Endodermal cell (in vitro differentiated cells): Measurements from ENCODE around the gene RNMT. TPM values are rescaled to one million over a fixed set of nuclear protein-coding genes. Genes with fewer than 3 reads are reported as not detected.

Experiments used
- DNase-seq: peaks from one replicate; pipeline ENCODE4 v3.0.0-alpha.2; 2017
- H3K27ac ChIP-seq: 2 replicates; pipeline ENCODE4 v1.5.1; 2013; ENCODE audit warnings: mild to moderate bottlenecking, low read depth, low read length, moderate library complexity
- H3K27me3 ChIP-seq: 2 replicates; pipeline ENCODE4 v1.6.1; 2013; ENCODE audit warnings: mild to moderate bottlenecking, low read length, moderate library complexity; ENCODE audit not compliant: insufficient read depth, control insufficient read depth, poor library complexity, severe bottlenecking
- H3K36me3 ChIP-seq: 2 replicates; pipeline ENCODE4 v1.7.0; 2013; ENCODE audit warnings: mild to moderate bottlenecking, low read length, moderate library complexity; ENCODE audit not compliant: control insufficient read depth, insufficient read depth
- H3K4me1 ChIP-seq: one replicate; pipeline ENCODE4 v1.7.0; 2013; ENCODE audit warnings: low read length; ENCODE audit not compliant: control insufficient read depth, insufficient read depth
- H3K4me3 ChIP-seq: 2 replicates; pipeline ENCODE4 v1.5.1; 2013; ENCODE audit warnings: mild to moderate bottlenecking, low read length, moderate library complexity
- H3K9ac ChIP-seq: 2 replicates; pipeline ENCODE4 v1.6.1; 2013; ENCODE audit warnings: mild to moderate bottlenecking, low read length, moderate library complexity; ENCODE audit not compliant: poor library complexity, severe bottlenecking; ENCODE audit errors: extremely low read depth
- H3K9me3 ChIP-seq: 2 replicates; pipeline ENCODE4 v1.6.1; 2013; ENCODE audit warnings: mild to moderate bottlenecking, low read length, moderate library complexity; ENCODE audit not compliant: control insufficient read depth
- H3K27ac Mint-ChIP-seq: 2 replicates; pipeline ENCODE4 v1.8.0; 2020; ENCODE audit warnings: mixed read lengths
- H3K27me3 Mint-ChIP-seq: 2 replicates; pipeline ENCODE4 v1.8.0; 2021; ENCODE audit warnings: mild to moderate bottlenecking, mixed read lengths; ENCODE audit not compliant: insufficient read depth
- H3K36me3 Mint-ChIP-seq: 2 replicates; pipeline ENCODE4 v1.8.0; 2020; ENCODE audit warnings: low read depth, mixed read lengths
- H3K4me1 Mint-ChIP-seq: 2 replicates; pipeline ENCODE4 v1.8.0; 2020; ENCODE audit warnings: mixed read lengths
- H3K4me3 Mint-ChIP-seq: 2 replicates; pipeline ENCODE4 v1.8.0; 2020; ENCODE audit warnings: mild to moderate bottlenecking, moderate library complexity, mixed read lengths
- H3K9me3 Mint-ChIP-seq: 2 replicates; pipeline ENCODE4 v1.8.0; 2020; ENCODE audit warnings: mild to moderate bottlenecking, mixed read lengths
- CTCF ChIP-seq: fragments of 200-600 bp; sonication (generic); conservative IDR thresholded peaks from 2 replicates; pipeline ENCODE4 v1.5.0; 2021; ENCODE audit warnings: antibody characterized with exemption, mild to moderate bottlenecking
- WGBS, 2 experiments: methylation state at CpG; one replicate each; pipeline versions ENCODE4 v1.1.5 to v1.1.7; 2013; ENCODE audit warnings: missing lambda C conversion rate in 2 of 2, mixed read lengths in 1 of 2; ENCODE audit not compliant: insufficient coverage in 1 of 2, insufficient read length in 1 of 2; 5-methylcytosine and 5-hydroxymethylcytosine counted together
- total RNA-seq, 2 donors: library from RNA; stranded (reverse); fragmentation: NEBNext Ultra II Directional in 1 of 2; extraction: Animal tissue kit (Norgen Biotek cat#: 25700) in 1 of 2; gene quantifications; 2 replicates in 1 of 2; 3 replicates in 1 of 2; pipeline ENCODE4 v1.2.1, GENCODE V29; 2021

The RNMT gene
- total RNA-seq, 2 donors from 2014 or later: 44.9 to 47.0 TPM

- no peak for DNase-seq
- WGBS, 2 experiments: 96% methylated on average over 3 of the region's 3 CpGs; no CpG with 5 or more reads in 1 of the 2 experiments
- H3K9me3 Mint-ChIP-seq: peaks cover 87% of the 10 kb centered on the region
These were observed 29.5 kb upstream of the RNMT start for GRCh38 chr18:13696961-13697360.

DNA sequence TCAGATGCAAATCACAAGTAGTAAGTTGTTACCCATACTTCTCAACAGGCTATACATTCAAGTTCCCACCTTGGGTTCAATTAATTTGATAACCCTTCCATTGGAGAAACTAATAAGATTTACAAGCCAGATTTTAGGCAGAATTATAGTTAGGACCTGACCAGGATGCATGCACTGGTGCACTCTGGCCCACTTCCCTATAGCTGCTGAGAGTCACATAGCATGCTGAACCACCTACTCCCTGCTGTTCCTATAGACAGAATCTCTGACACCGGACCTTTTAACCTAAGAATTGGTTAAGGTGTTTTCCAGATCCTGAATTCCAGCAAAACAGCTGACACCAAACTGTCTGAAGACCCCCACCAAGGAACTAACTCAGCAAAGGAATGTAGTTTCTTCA, 26.3 kb upstream of the RNMT start:
- 100% methylated on average over 1 of the region's 1 CpG; no CpG with 5 or more reads in 1 of the 2 experiments for WGBS, 2 experiments
- Histone ChIP-seq H3K4me3 (peak overlapping the region; percentile 64), H3K27me3 (no peaks in the 10 kb centered on the region), H3K9ac (no peak overlapping the region), H3K9me3 (peaks cover 89% of the 10 kb centered on the region), H3K4me1 (no peaks in the 10 kb centered on the region), H3K36me3 (peaks cover 17% of the 10 kb centered on the region), H3K27ac (no peak overlapping the region)
- Mint-ChIP-seq H3K27me3 (no peaks in the 10 kb centered on the region), H3K36me3 (peaks cover 66% of the 10 kb centered on the region), H3K4me1 (no peaks in the 10 kb centered on the region), H3K27ac (no peak overlapping the region), H3K4me3 (no peak overlapping the region), H3K9me3 (peaks cover 84% of the 10 kb centered on the region)
- DNase-seq: no peak
- no peak for TF ChIP-seq CTCF

More at GRCh38 chr18:13696961-13697360, 29.5 kb upstream of the RNMT start:
- Mint-ChIP-seq H3K36me3 (peaks cover 62% of the 10 kb centered on the region), H3K4me1 (no peaks in the 10 kb centered on the region), H3K4me3 (no peak overlapping the region), H3K27ac (no peak overlapping the region), H3K27me3 (no peaks in the 10 kb centered on the region)
- Histone ChIP-seq H3K9me3 (peaks cover 57% of the 10 kb centered on the region), H3K27me3 (no peaks in the 10 kb centered on the region), H3K4me3 (peak overlapping the region; percentile 49), H3K9ac (no peak overlapping the region), H3K36me3 (peaks cover 13% of the 10 kb centered on the region), H3K27ac (no peak overlapping the region), H3K4me1 (no peaks in the 10 kb centered on the region)
- no peak for TF ChIP-seq CTCF

- no peak overlapping the region for H3K9ac ChIP-seq
- H3K27me3 ChIP-seq: no peaks in the 10 kb centered on the region
- 82% methylated on average over 1 of the region's 1 CpG; no CpG with 5 or more reads in 1 of the 2 experiments for whole genome bisulfite sequencing, 2 experiments
- Mint-ChIP-seq H3K4me1 (no peaks in the 10 kb centered on the region), H3K27ac (no peak overlapping the region), H3K36me3 (peaks cover 71% of the 10 kb centered on the region), H3K27me3 (no peaks in the 10 kb centered on the region), H3K9me3 (peaks cover 82% of the 10 kb centered on the region), H3K4me3 (no peak overlapping the region)
- DNase-seq: no peak
- TF ChIP-seq CTCF: no peak
- peak overlapping the region; percentile 59 for H3K4me3 ChIP-seq
- H3K4me1 ChIP-seq: no peaks in the 10 kb centered on the region
- H3K36me3 ChIP-seq: peaks cover 23% of the 10 kb centered on the region
- H3K27ac ChIP-seq: no peak overlapping the region
- peaks cover 97% of the 10 kb centered on the region for H3K9me3 ChIP-seq
These were observed 22.6 kb upstream of the RNMT start for GRCh38 chr18:13703899-13704298.
